Measurements from ENCODE around the gene INTS11. TPM values are rescaled to one million over a fixed set of nuclear protein-coding genes. Genes with fewer than 3 reads are reported as not detected.

INTS11 gene
- total RNA-seq, 1 donor from 2014 or later, result 84.8 TPM

DNA sequence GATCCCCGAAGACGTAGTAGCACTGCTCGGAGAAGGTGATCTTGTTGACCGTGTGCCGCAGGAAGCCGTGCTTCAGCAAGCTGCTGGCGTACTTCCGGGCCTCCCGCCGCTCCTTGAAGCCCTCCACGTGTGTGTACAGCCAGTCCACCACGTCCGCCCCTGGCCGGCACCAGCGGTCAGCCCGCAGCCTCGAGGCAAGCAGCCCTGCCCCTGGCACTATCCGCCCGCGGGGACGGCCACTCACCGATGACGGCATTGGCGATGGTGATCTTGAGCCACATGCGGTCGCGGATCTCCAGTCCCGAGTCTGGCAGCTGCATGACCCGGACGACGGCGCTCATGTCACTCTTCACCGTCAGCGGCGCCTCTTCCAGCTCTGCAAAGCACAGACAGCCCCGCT is 13.8 kb upstream of the INTS11 start:
- FAIRE-seq, result no peak
- H3K9me3 Mint-ChIP-seq (ENCODE audit: unreplicated experiment), result no peaks in the 10 kb centered on the region

DNA sequence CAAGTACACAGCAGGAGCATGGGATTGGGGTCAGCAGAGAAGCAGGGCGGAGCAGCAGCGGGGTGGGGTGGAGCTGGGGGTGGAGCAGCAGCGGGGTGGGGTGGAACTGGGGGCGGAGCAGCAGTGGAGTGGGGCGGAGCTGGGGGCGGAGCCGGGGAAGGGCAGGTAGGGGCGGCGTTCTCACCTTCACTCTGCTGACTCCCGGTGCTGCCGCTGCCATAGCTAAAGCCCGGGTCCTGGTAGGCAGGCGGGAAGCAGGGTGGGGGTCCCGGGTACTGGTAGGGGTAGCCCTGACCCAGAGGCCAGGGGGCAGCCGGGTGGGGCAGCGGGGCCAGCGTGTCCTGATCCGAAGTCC is 13.3 kb upstream of the INTS11 start:
- H3K36me3 ChIP-seq (ENCODE audit: insufficient read depth, low read length), result peaks cover 8% of the 10 kb centered on the region

More for the DNA sequence above, 13.8 kb upstream of the INTS11 start:
- Histone ChIP-seq H3K27ac (ENCODE audit: low read depth, low read length) (no peak overlapping the region), H3K36me3 (ENCODE audit: insufficient read depth, low read length) (peaks cover 8% of the 10 kb centered on the region), H4K20me1 (ENCODE audit: insufficient read depth, low read length) (peaks cover 44% of the 10 kb centered on the region), H3K27me3 (ENCODE audit: insufficient read depth, low read length) (no peaks in the 10 kb centered on the region), H2AFZ (ENCODE audit: low read depth, low read length) (no peak overlapping the region), H3K4me2 (ENCODE audit: low read length) (no peak overlapping the region), H3K4me1 (ENCODE audit: insufficient read depth, low read length) (peaks cover 3% of the 10 kb centered on the region), H3K9ac (ENCODE audit: low read length) (no peak overlapping the region), H3K9me3 (ENCODE audit: insufficient read depth, low read depth, low read length) (no peaks in the 10 kb centered on the region), H3K4me3 (ENCODE audit: insufficient read depth, low read depth, low read length) (no peak overlapping the region), H3K79me2 (ENCODE audit: insufficient read depth, low read length) (peaks cover 23% of the 10 kb centered on the region)
- DNase-seq (ENCODE audit: low read depth), result no peak
- Mint-ChIP-seq H3K36me3 (ENCODE audit: low read depth, unreplicated experiment) (no peaks in the 10 kb centered on the region), H3K4me3 (ENCODE audit: unreplicated experiment) (no peak overlapping the region), H3K27me3 (ENCODE audit: low read depth, unreplicated experiment) (no peaks in the 10 kb centered on the region), H3K27ac (ENCODE audit: unreplicated experiment) (no peak overlapping the region), H3K4me1 (ENCODE audit: low read depth, unreplicated experiment) (peaks cover 2% of the 10 kb centered on the region)
- TF ChIP-seq EZH2 (IDR thresholded peaks at IDR 0.05; ENCODE audit: insufficient read depth, low read length), result no peak
- TF ChIP-seq, protein P1, sequence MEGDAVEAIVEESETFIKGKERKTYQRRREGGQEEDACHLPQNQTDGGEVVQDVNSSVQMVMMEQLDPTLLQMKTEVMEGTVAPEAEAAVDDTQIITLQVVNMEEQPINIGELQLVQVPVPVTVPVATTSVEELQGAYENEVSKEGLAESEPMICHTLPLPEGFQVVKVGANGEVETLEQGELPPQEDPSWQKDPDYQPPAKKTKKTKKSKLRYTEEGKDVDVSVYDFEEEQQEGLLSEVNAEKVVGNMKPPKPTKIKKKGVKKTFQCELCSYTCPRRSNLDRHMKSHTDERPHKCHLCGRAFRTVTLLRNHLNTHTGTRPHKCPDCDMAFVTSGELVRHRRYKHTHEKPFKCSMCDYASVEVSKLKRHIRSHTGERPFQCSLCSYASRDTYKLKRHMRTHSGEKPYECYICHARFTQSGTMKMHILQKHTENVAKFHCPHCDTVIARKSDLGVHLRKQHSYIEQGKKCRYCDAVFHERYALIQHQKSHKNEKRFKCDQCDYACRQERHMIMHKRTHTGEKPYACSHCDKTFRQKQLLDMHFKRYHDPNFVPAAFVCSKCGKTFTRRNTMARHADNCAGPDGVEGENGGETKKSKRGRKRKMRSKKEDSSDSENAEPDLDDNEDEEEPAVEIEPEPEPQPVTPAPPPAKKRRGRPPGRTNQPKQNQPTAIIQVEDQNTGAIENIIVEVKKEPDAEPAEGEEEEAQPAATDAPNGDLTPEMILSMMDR (IDR thresholded peaks at IDR 0.05; ENCODE audit: insufficient read depth, low read depth, low read length), result no peak

More for the DNA sequence above, 13.3 kb upstream of the INTS11 start:
- Mint-ChIP-seq H3K27ac (ENCODE audit: unreplicated experiment) (no peak overlapping the region), H3K27me3 (ENCODE audit: low read depth, unreplicated experiment) (no peaks in the 10 kb centered on the region), H3K36me3 (ENCODE audit: low read depth, unreplicated experiment) (no peaks in the 10 kb centered on the region), H3K9me3 (ENCODE audit: unreplicated experiment) (no peaks in the 10 kb centered on the region), H3K4me3 (ENCODE audit: unreplicated experiment) (no peak overlapping the region), H3K4me1 (ENCODE audit: low read depth, unreplicated experiment) (peaks cover 2% of the 10 kb centered on the region)
- no peaks in the 10 kb centered on the region for H3K27me3 ChIP-seq (ENCODE audit: insufficient read depth, low read length)
- peaks cover 18% of the 10 kb centered on the region for H3K79me2 ChIP-seq (ENCODE audit: insufficient read depth, low read length)
- no peak overlapping the region for H2AFZ ChIP-seq (ENCODE audit: low read depth, low read length)
- H3K27ac ChIP-seq (ENCODE audit: low read depth, low read length), result no peak overlapping the region
- DNase-seq (ENCODE audit: low read depth) (no peak), FAIRE-seq (no peak)
- H3K9ac ChIP-seq (ENCODE audit: low read length), result no peak overlapping the region
- H3K9me3 ChIP-seq (ENCODE audit: insufficient read depth, low read depth, low read length), result no peaks in the 10 kb centered on the region
- peaks cover 40% of the 10 kb centered on the region for H4K20me1 ChIP-seq (ENCODE audit: insufficient read depth, low read length)
- peaks cover 3% of the 10 kb centered on the region for H3K4me1 ChIP-seq (ENCODE audit: insufficient read depth, low read length)
- no peak overlapping the region for H3K4me3 ChIP-seq (ENCODE audit: insufficient read depth, low read depth, low read length)
- H3K4me2 ChIP-seq (ENCODE audit: low read length), result no peak overlapping the region
- no peak for TF ChIP-seq EZH2 (IDR thresholded peaks at IDR 0.05; ENCODE audit: insufficient read depth, low read length)
- TF ChIP-seq, protein P1 (IDR thresholded peaks at IDR 0.05; ENCODE audit: insufficient read depth, low read depth, low read length), result no peak

Data from astrocyte (in vitro differentiated cells and primary cell).